ENCODE measurements around the gene MLN. TPM values are rescaled to one million over a fixed set of nuclear protein-coding genes. Genes with fewer than 3 reads are reported as not detected.

Gene MLN
- total and polyA plus RNA-seq, 7 donors, result not detected

DNA sequence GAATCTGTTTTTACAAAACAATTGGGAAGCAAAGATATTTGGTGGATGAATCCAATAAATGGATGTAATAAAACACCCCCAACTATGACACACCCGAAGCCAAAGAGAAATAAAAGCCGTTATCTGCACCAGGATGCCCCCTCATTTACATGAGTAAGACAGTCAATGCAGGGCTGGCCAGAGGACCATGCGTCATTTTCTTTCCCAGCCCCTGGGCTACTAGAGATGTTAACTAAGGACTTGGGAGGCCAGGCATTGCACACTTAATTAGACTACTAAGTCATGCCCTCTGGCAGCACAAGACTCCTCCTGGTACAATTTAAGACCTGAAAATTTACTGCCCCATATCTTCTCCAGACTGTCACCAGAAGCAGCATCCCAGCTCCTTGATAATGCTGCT, 18.0 kb downstream of the MLN start:
- Histone ChIP-seq H3K9me3 (no peaks in the 10 kb centered on the region), H3K4me3 (no peak overlapping the region), H3K36me3 (ENCODE audit: insufficient read depth in 1 of 2, low read depth in 1 of 2) (peaks cover 4 to 47% of the 10 kb centered on the region in 2 donors), H3K4me1 (peaks cover 37% of the 10 kb centered on the region), H3K27ac (peak overlapping the region; percentile 99), H3K27me3 (ENCODE audit: insufficient read depth in 3 of 3, low read length in 2 of 3) (no peaks in the 10 kb centered on the region)
- intact Hi-C loops (cut with DNase I), result no loop called here
- WGBS, 3 donors, result 52 to 53% (median 53%) methylated on average over 3 of the region's 3 CpGs
- no peak for DNase-seq
- no peak for ATAC-seq
- TF ChIP-seq, protein P1, sequence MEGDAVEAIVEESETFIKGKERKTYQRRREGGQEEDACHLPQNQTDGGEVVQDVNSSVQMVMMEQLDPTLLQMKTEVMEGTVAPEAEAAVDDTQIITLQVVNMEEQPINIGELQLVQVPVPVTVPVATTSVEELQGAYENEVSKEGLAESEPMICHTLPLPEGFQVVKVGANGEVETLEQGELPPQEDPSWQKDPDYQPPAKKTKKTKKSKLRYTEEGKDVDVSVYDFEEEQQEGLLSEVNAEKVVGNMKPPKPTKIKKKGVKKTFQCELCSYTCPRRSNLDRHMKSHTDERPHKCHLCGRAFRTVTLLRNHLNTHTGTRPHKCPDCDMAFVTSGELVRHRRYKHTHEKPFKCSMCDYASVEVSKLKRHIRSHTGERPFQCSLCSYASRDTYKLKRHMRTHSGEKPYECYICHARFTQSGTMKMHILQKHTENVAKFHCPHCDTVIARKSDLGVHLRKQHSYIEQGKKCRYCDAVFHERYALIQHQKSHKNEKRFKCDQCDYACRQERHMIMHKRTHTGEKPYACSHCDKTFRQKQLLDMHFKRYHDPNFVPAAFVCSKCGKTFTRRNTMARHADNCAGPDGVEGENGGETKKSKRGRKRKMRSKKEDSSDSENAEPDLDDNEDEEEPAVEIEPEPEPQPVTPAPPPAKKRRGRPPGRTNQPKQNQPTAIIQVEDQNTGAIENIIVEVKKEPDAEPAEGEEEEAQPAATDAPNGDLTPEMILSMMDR (IDR thresholded peaks at IDR 0.05), result no peak

DNA sequence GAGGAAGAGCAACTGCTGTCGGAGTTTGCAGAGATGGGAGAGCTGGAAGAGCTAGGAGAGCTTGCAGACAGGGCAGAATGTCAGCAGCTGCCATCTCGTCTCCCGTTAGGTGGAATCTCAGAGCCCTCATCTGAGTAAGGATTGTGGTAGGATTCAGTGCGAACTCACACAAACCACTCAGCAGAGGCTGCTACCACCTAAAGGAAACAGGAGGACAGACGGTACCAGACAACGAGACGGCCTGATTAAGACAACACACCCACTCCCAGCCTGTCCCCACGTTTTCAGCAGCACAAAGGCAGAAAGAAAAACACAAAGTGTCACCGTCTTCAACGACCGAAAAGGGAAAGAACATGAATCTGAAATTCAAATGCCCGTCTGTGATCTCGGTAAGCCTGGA, 19.0 kb downstream of the MLN start:
- peaks cover 37% of the 10 kb centered on the region for H3K4me1 ChIP-seq
- peak overlapping the region; percentile 33 for H3K27ac ChIP-seq
- 73 to 75% (median 74%) methylated on average over 13 of the region's 13 CpGs for WGBS, 3 donors
- H3K36me3 ChIP-seq (ENCODE audit: insufficient read depth in 1 of 2, low read depth in 1 of 2), result peaks cover 4 to 57% of the 10 kb centered on the region in 2 donors
- no peak for DNase-seq
- ATAC-seq, result no peak
- TF ChIP-seq, protein P1 (IDR thresholded peaks at IDR 0.05), result no peak
- H3K9me3 ChIP-seq, result no peaks in the 10 kb centered on the region
- no peak overlapping the region for H3K4me3 ChIP-seq
- intact Hi-C loops (cut with DNase I), result no loop called here
- no peaks in the 10 kb centered on the region for H3K27me3 ChIP-seq (ENCODE audit: insufficient read depth in 3 of 3, low read length in 2 of 3)

DNA sequence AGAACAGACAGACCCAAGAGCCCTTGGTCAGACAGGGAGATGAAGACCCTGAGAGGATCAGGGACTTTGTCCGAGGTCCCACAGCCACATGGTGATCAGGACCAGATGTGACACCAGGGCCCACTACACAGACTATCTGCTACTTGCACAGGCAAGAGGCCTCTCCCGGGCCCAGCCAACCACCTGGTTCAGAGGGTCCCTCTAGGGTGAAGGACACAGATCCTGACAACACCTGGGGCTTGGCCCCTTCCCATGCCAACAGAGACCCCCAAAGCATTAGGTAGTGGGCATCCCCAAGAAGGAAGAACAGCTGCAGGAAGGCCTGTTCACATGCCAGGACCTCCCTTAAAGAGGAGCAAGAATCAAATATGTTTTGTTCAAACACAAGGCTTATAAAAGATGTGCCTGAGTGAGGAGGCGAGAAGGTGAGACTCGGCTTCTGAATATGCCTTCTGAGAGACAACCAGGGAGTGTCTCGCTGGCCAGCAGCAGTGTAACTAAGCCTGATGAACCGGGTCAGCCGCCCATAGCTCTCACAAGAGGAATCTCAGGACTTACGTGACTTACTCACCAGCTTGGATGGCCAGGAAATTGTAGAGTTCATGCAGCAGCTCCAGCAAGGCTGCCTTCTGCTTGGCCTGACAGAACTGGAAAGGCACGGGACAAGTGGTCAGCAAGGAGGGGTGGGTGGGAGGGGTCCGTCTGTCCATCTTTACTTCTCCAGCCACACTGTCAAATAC, 19.9 kb downstream of the MLN start:
- DNase-seq (no peak), ATAC-seq (no peak)
- Histone ChIP-seq H3K27me3 (ENCODE audit: insufficient read depth in 3 of 3, low read length in 2 of 3) (no peaks in the 10 kb centered on the region), H3K4me1 (peaks cover 33% of the 10 kb centered on the region), H3K4me3 (no peak overlapping the region), H3K9me3 (no peaks in the 10 kb centered on the region), H3K36me3 (ENCODE audit: insufficient read depth in 1 of 2, low read depth in 1 of 2) (peaks cover 6 to 66% of the 10 kb centered on the region in 2 donors), H3K27ac (no peak overlapping the region)
- intact Hi-C loops (cut with DNase I), result no loop called here
- 89 to 92% (median 92%) methylated on average over 10 of the region's 10 CpGs for WGBS, 3 donors
- TF ChIP-seq, protein P1 (IDR thresholded peaks at IDR 0.05), result no peak

DNA sequence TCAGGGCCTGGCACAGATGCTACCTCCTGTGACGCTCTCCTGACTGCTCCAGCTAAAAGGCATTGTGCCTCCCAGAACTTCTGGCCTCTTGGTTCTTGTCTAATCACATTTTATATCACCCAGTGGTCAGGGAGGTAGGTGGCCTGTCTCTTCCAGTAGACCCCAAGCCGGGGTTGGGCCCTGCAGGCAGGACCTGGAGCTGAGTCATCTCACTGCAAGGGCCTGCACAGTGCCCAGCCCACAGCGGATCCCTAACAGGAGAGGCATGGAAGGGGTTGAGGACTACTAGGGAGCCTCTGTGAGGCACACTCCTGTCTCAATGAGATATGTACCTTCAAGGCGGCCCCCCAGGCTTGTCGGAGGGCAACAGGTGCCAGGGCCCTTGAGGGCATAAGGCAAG, 21.2 kb downstream of the MLN start:
- Histone ChIP-seq H3K27me3 (ENCODE audit: insufficient read depth in 3 of 3, low read length in 2 of 3) (no peaks in the 10 kb centered on the region), H3K27ac (no peak overlapping the region), H3K4me1 (peaks cover 28% of the 10 kb centered on the region), H3K36me3 (ENCODE audit: insufficient read depth in 1 of 2, low read depth in 1 of 2) (peaks cover 16 to 80% of the 10 kb centered on the region in 2 donors), H3K9me3 (no peaks in the 10 kb centered on the region), H3K4me3 (no peak overlapping the region)
- intact Hi-C loops (cut with DNase I), result no loop called here
- TF ChIP-seq, protein P1 (IDR thresholded peaks at IDR 0.05), result no peak
- 91 to 93% (median 92%) methylated on average over 5 of the region's 5 CpGs for WGBS, 3 donors
- ATAC-seq, result no peak
- DNase-seq, result no peak

Measured in psoas muscle (tissue), 8 donors.